ENCODE data around the gene POMT2. TPM values are rescaled to one million over a fixed set of nuclear protein-coding genes. Genes with fewer than 3 reads are reported as not detected.

The POMT2 gene
- total RNA-seq, 4 donors from 2014 or later = 19.1 to 36.4 (median 25.7) TPM

DNA sequence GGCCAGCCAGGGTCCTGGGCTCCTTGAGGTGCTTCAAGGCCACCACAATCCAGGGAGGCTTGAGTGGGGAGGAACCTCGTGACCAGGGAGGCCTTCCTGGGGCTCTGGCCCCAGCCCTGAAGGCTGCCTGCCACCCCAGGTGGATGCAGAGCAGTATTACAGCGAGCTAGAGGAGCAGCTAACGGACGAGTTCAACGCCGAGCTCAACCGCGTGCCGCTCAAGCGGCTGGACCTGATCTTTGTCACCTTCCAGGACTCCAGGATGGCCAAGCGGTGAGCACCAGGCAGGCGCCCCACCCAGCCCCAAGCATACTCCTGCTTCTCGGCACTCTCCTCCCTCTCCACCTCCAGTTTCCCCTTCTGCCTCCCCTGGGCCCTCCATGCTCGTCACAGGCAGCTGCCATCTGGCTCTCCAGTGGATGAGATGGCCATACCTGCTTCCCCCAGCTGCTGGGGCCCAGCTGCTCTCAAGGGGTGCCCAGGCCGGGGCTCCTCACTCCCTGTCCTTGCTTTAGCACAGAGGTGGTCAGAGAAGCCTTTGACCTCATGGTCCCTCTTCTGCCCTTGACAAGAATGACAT is 80.3 kb downstream of the POMT2 start:
- no peaks in the 10 kb centered on the region for H3K9me3 ChIP-seq

GRCh38 chr14:77239412-77239811 is 81.3 kb downstream of the POMT2 start:
- intact Hi-C loops (cut with DNase I) = no loop called here
- H3K4me3 ChIP-seq (replicated peaks in 1 of 3) = no peak overlapping the region
- no peak overlapping the region for H3K27ac ChIP-seq
- no peak for DNase-seq
- no peaks in the 10 kb centered on the region for H3K9me3 ChIP-seq
- no peaks in the 10 kb centered on the region for H3K36me3 ChIP-seq
- H3K27me3 ChIP-seq = no peaks in the 10 kb centered on the region
- H3K4me1 ChIP-seq = no peaks in the 10 kb centered on the region
- 91 to 96% methylated on average over 3 to 12 of the region's 16 CpGs for WGBS, 2 donors
- TF ChIP-seq CTCF (IDR thresholded peaks at IDR 0.05) (no peak), POLR2A (IDR thresholded peaks at IDR 0.05) (no peak)

More for the DNA sequence above, 80.3 kb downstream of the POMT2 start:
- Histone ChIP-seq H3K27ac (no peak overlapping the region), H3K36me3 (no peaks in the 10 kb centered on the region), H3K27me3 (no peaks in the 10 kb centered on the region), H3K4me3 (replicated peaks in 1 of 3) (no peak overlapping the region), H3K4me1 (no peaks in the 10 kb centered on the region)
- 80 to 82% methylated on average over 15 of the region's 15 CpGs for WGBS, 2 donors
- no peak for DNase-seq
- TF ChIP-seq POLR2A (IDR thresholded peaks at IDR 0.05) (no peak), CTCF (IDR thresholded peaks at IDR 0.05) (no peak)
- intact Hi-C loops (cut with DNase I) = no loop called here

GRCh38 chr14:77238996-77239395 is 81.7 kb downstream of the POMT2 start:
- intact Hi-C loops (cut with DNase I) = no loop called here
- H3K4me3 ChIP-seq (replicated peaks in 1 of 3) = no peak overlapping the region

GRCh38 chr14:77238356-77238755 is 82.3 kb downstream of the POMT2 start:
- H3K36me3 ChIP-seq = no peaks in the 10 kb centered on the region
- H3K4me1 ChIP-seq = no peaks in the 10 kb centered on the region
- H3K9me3 ChIP-seq = no peaks in the 10 kb centered on the region
- TF ChIP-seq CTCF (IDR thresholded peaks at IDR 0.05) (no peak), POLR2A (IDR thresholded peaks at IDR 0.05) (no peak)
- 71 to 84% methylated on average over 3 of the region's 3 CpGs for WGBS, 2 donors
- H3K4me3 ChIP-seq (replicated peaks in 1 of 3) = no peak overlapping the region
- no peak for DNase-seq
- no peaks in the 10 kb centered on the region for H3K27me3 ChIP-seq
- intact Hi-C loops (cut with DNase I) = no loop called here
- H3K27ac ChIP-seq = no peak overlapping the region

More at GRCh38 chr14:77238996-77239395, 81.7 kb downstream of the POMT2 start:
- no peak for DNase-seq
- no peaks in the 10 kb centered on the region for H3K27me3 ChIP-seq
- no peaks in the 10 kb centered on the region for H3K4me1 ChIP-seq
- TF ChIP-seq POLR2A (IDR thresholded peaks at IDR 0.05) = no peak
- 71% methylated on average over 2 to 3 of the region's 4 CpGs for WGBS, 2 donors
- no peaks in the 10 kb centered on the region for H3K36me3 ChIP-seq
- no peaks in the 10 kb centered on the region for H3K9me3 ChIP-seq
- H3K27ac ChIP-seq = no peak overlapping the region

- TF ChIP-seq POLR2A (IDR thresholded peaks at IDR 0.05) (no peak), CTCF (IDR thresholded peaks at IDR 0.05) (no peak)
- Histone ChIP-seq H3K4me3 (replicated peaks in 1 of 3) (no peak overlapping the region), H3K27ac (no peak overlapping the region), H3K27me3 (no peaks in the 10 kb centered on the region), H3K4me1 (no peaks in the 10 kb centered on the region), H3K36me3 (no peaks in the 10 kb centered on the region), H3K9me3 (no peaks in the 10 kb centered on the region)
- WGBS, 2 donors = 66 to 75% methylated on average over 7 of the region's 7 CpGs
- intact Hi-C loops (cut with DNase I) = no loop called here
- DNase-seq = no peak
Measured at GRCh38 chr14:77236814-77237213, 83.9 kb downstream of the POMT2 start.
